Ishikawa (cell line): ENCODE data around the gene BABAM2.

Experiments
- CEBPB ChIP-seq: IDR thresholded peaks from 2 replicates; pipeline ENCODE4 v1.6.1; 2012
- CREB1 ChIP-seq: IDR thresholded peaks from 2 replicates; pipeline ENCODE4 v1.6.1; 2012; ENCODE audit warnings: low read depth
- EGR1 ChIP-seq: IDR thresholded peaks from 2 replicates; pipeline ENCODE4 v1.6.1; 2012
- EP300 ChIP-seq: IDR thresholded peaks from 2 replicates; pipeline ENCODE4 v1.6.1; 2012; ENCODE audit warnings: borderline replicate concordance
- FOXM1 ChIP-seq: IDR thresholded peaks from 2 replicates; pipeline ENCODE4 v1.6.1; 2012; ENCODE audit warnings: low read depth, borderline replicate concordance
- NFIC ChIP-seq: IDR thresholded peaks from 2 replicates; pipeline ENCODE4 v1.6.1; 2012
- RAD21 ChIP-seq: IDR thresholded peaks from 2 replicates; pipeline ENCODE4 v1.6.1; 2012; ENCODE audit warnings: low read depth
- TAF1 ChIP-seq: IDR thresholded peaks from 2 replicates; pipeline ENCODE4 v1.6.1; 2012; ENCODE audit warnings: low read depth, mild to moderate bottlenecking
- TCF12 ChIP-seq: IDR thresholded peaks from 2 replicates; pipeline ENCODE4 v1.6.1; 2012; ENCODE audit warnings: low read depth
- TEAD4 ChIP-seq: IDR thresholded peaks from 2 replicates; pipeline ENCODE4 v1.6.1; 2012
- YY1 ChIP-seq: IDR thresholded peaks from 2 replicates; pipeline ENCODE4 v1.6.1; 2012; ENCODE audit warnings: low read depth
- ZBTB7A ChIP-seq: IDR thresholded peaks from 2 replicates; pipeline ENCODE4 v1.6.1; 2012; ENCODE audit warnings: low read depth
- TF ChIP-seq, protein P1 (sequence below): IDR thresholded peaks from 2 replicates; pipeline ENCODE4 v1.6.1; 2012; ENCODE audit warnings: low read depth, mild to moderate bottlenecking
- TF ChIP-seq, protein P2 (sequence below): IDR thresholded peaks from 2 replicates; pipeline ENCODE4 v1.6.1; 2012
- TF ChIP-seq, protein P3 (sequence below): IDR thresholded peaks from 2 replicates; pipeline ENCODE4 v1.6.1; 2012

The BABAM2 gene

DNA sequence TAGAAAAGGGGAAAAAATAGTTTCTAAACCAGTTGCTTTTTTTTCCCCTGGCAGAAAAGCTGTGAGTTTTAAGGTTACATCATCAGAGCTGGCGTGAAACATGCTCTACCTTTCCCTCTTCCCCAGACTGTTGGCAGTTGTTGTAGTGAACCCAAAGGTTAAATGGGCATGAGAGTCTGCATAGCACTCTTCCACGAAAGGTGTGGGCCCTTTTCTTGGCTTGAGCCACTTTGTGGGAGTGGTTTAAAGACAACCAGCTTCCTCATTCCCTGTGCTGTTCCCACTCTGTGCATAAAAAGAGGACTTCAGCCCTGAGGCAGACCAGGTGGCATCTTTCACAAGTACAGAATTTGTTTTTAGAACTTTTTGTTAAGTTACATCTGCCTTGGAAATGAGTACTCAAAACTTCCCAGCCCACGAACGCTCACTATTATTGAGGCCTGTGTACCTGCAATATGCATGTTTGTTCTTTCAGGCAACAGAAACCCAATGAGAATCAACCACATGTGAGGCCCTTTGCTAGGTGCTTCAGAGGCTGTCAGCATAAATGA, 243.8 kb downstream of the BABAM2 start:
- TF ChIP-seq EGR1 (no peak), CEBPB (no peak), FOXM1 (no peak), CREB1 (no peak), ZBTB7A (no peak), TEAD4 (no peak), RAD21 (no peak), TAF1 (no peak), EP300 (no peak)
- TF ChIP-seq, protein P1, sequence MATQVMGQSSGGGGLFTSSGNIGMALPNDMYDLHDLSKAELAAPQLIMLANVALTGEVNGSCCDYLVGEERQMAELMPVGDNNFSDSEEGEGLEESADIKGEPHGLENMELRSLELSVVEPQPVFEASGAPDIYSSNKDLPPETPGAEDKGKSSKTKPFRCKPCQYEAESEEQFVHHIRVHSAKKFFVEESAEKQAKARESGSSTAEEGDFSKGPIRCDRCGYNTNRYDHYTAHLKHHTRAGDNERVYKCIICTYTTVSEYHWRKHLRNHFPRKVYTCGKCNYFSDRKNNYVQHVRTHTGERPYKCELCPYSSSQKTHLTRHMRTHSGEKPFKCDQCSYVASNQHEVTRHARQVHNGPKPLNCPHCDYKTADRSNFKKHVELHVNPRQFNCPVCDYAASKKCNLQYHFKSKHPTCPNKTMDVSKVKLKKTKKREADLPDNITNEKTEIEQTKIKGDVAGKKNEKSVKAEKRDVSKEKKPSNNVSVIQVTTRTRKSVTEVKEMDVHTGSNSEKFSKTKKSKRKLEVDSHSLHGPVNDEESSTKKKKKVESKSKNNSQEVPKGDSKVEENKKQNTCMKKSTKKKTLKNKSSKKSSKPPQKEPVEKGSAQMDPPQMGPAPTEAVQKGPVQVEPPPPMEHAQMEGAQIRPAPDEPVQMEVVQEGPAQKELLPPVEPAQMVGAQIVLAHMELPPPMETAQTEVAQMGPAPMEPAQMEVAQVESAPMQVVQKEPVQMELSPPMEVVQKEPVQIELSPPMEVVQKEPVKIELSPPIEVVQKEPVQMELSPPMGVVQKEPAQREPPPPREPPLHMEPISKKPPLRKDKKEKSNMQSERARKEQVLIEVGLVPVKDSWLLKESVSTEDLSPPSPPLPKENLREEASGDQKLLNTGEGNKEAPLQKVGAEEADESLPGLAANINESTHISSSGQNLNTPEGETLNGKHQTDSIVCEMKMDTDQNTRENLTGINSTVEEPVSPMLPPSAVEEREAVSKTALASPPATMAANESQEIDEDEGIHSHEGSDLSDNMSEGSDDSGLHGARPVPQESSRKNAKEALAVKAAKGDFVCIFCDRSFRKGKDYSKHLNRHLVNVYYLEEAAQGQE = no peak

DNA sequence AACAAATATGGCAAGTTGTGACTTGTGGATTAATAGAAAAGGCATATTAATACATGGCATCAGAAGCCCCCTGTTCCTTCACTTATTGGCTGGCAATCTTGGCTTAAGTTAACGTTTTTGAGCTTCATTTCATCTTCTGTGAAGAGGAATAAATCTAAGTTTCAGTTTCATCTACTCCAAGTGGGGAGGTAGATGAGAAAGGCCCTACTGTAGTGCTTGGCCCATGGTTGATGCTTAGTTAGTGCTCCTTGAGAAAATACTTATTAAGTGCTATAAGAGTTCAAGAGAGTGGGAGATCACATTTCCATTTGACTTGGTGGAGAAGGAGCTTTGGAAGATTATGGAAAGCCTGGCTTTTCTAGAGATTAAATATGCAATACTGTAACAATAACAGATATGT, 244.3 kb downstream of the BABAM2 start:
- TF ChIP-seq, protein P2, sequence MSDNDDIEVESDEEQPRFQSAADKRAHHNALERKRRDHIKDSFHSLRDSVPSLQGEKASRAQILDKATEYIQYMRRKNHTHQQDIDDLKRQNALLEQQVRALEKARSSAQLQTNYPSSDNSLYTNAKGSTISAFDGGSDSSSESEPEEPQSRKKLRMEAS = no peak
- TF ChIP-seq TAF1 (no peak), NFIC (no peak), RAD21 (no peak), ZBTB7A (no peak), CEBPB (no peak), CREB1 (no peak), EGR1 (no peak), EP300 (no peak), TCF12 (no peak), TEAD4 (no peak), YY1 (no peak), FOXM1 (no peak)
- TF ChIP-seq, protein P1 = no peak
- TF ChIP-seq, protein P3, sequence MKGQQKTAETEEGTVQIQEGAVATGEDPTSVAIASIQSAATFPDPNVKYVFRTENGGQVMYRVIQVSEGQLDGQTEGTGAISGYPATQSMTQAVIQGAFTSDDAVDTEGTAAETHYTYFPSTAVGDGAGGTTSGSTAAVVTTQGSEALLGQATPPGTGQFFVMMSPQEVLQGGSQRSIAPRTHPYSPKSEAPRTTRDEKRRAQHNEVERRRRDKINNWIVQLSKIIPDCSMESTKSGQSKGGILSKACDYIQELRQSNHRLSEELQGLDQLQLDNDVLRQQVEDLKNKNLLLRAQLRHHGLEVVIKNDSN = no peak

DNA sequence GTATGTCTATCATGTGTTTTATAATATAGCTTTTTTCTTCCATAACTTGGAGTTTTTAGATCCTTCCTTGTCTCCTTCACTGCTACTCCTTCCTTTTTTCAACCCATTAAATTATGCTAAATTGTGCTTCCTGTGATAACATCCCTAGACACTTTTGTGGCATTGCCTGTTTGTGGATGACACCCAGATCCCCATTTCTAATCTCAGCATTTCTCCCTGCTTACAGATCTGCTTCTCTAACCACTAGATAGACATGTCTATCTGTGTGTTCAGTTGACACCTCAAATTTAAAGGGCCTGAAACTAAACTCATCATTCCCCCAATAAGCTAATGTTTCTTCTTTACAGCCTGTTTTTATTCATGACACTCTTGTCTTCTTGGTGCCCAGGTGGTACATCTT, 244.8 kb downstream of the BABAM2 start:
- TF ChIP-seq ZBTB7A = no peak
- TF ChIP-seq, protein P3 = no peak
- no peak for TF ChIP-seq TCF12
- TF ChIP-seq RAD21 = no peak
- no peak for TF ChIP-seq NFIC
- no peak for TF ChIP-seq CREB1
- TF ChIP-seq FOXM1 = no peak
- no peak for TF ChIP-seq CEBPB
- no peak for TF ChIP-seq EGR1
- TF ChIP-seq, protein P2 = no peak
- TF ChIP-seq TEAD4 = no peak

- TF ChIP-seq, protein P3 = no peak
- TF ChIP-seq RAD21 (no peak), TAF1 (no peak), EGR1 (no peak), CEBPB (no peak), YY1 (no peak), FOXM1 (no peak), TCF12 (no peak), EP300 (no peak), NFIC (no peak), TEAD4 (no peak), CREB1 (no peak), ZBTB7A (no peak)
- TF ChIP-seq, protein P1 = no peak
- TF ChIP-seq, protein P2 = no peak
Observed at GRCh38 chr2:28135799-28136198, 245.3 kb downstream of the BABAM2 start.
